Nucleus accumbens (tissue), 56 donors: Measurements from ENCODE around the gene CTDNEP1.

ENCODE experiments used
- DNase-seq, 56 donors: peaks; one replicate each; lab custom pipeline; 2025; lab: John Stamatoyannopoulos, UW

Gene CTDNEP1

GRCh38 chr17:7203391-7203790 lies 48.1 kb downstream of the CTDNEP1 start:
- DNase-seq = no peak

GRCh38 chr17:7196651-7197401 lies 54.7 kb downstream of the CTDNEP1 start:
- no peak for DNase-seq

GRCh38 chr17:7195971-7196370 lies 55.6 kb downstream of the CTDNEP1 start:
- DNase-seq = no peak
